Fibroblast of lung (primary cell): ENCODE data around the gene HEMK1. TPM values are rescaled to one million over a fixed set of nuclear protein-coding genes. Genes with fewer than 3 reads are reported as not detected.

ENCODE experiments used
- DNase-seq, 2 donors: peaks; one replicate each; pipeline versions ENCODE4 v3.0.0 to v3.0.0-alpha.2; 2010; ENCODE audit warnings: low read depth in 2 of 2
- H2AFZ ChIP-seq: 2 replicates; pipeline ENCODE4 v1.5.1; 2012; ENCODE audit warnings: low read length, control low read depth, inconsistent platforms
- H3K27ac ChIP-seq: 2 replicates; pipeline ENCODE4 v1.5.1; 2011; ENCODE audit warnings: low read length, control low read depth; ENCODE audit not compliant: insufficient read depth
- H3K27me3 ChIP-seq: 2 replicates; pipeline ENCODE4 v1.5.1; 2011; ENCODE audit warnings: mild to moderate bottlenecking, low read length; ENCODE audit not compliant: control insufficient read depth, insufficient read depth
- H3K36me3 ChIP-seq: 2 replicates; pipeline ENCODE4 v1.5.1; 2011; ENCODE audit warnings: low read length; ENCODE audit not compliant: control insufficient read depth, insufficient read depth
- H3K4me1 ChIP-seq: 2 replicates; pipeline ENCODE4 v1.5.1; 2011; ENCODE audit warnings: low read length; ENCODE audit not compliant: control insufficient read depth, insufficient read depth; ENCODE audit errors: extremely low read depth
- H3K4me2 ChIP-seq: 2 replicates; pipeline ENCODE4 v1.5.1; 2011; ENCODE audit warnings: low read length, control low read depth; ENCODE audit not compliant: insufficient read depth; ENCODE audit errors: extremely low read depth
- H3K4me3 ChIP-seq, 4 experiments: fragments of 200-600 bp in 1 of 4; sonication (generic) in 1 of 4; replicated peaks in 1 of 4; 2 replicates each; pipeline ENCODE4 v1.5.1; 2011 to 2016; ENCODE audit warnings: low read length in 4 of 4, low read depth in 3 of 4, mild to moderate bottlenecking in 3 of 4, control low read depth in 2 of 4, inconsistent platforms in 1 of 4, mixed read lengths in 1 of 4; ENCODE audit not compliant: insufficient read depth in 1 of 4; ENCODE audit errors: control extremely low read depth in 1 of 4
- H3K79me2 ChIP-seq: 2 replicates; pipeline ENCODE4 v1.5.1; 2012; ENCODE audit warnings: mild to moderate bottlenecking, low read length, inconsistent platforms; ENCODE audit not compliant: control insufficient read depth, insufficient read depth
- H3K9ac ChIP-seq: 2 replicates; pipeline ENCODE4 v1.5.1; 2011; ENCODE audit warnings: mild to moderate bottlenecking, low read length, control low read depth; ENCODE audit not compliant: insufficient read depth
- H3K9me3 ChIP-seq: 2 replicates; pipeline ENCODE4 v1.5.1; 2012; ENCODE audit warnings: low read depth, low read length; ENCODE audit not compliant: control insufficient read depth, insufficient read depth
- H4K20me1 ChIP-seq: 2 replicates; pipeline ENCODE4 v1.5.1; 2011; ENCODE audit warnings: low read length; ENCODE audit not compliant: control insufficient read depth, insufficient read depth; ENCODE audit errors: extremely low read depth
- CTCF ChIP-seq, 2 donors: IDR thresholded peaks in 1 of 2; conservative IDR thresholded peaks in 1 of 2; 1 replicate in 1 of 2; 2 replicates in 1 of 2; pipeline ENCODE4 v1.5.1; 2011 to 2012; ENCODE audit warnings: low read length in 2 of 2, control low read depth in 1 of 2, inconsistent platforms in 1 of 2, low read depth in 1 of 2, mild to moderate bottlenecking in 1 of 2
- EZH2 ChIP-seq: IDR thresholded peaks from 2 replicates; pipeline ENCODE4 v1.5.1; 2012; ENCODE audit warnings: low read length, control low read depth, mild to moderate bottlenecking; ENCODE audit errors: missing control alignments
- polyA plus RNA-seq, 2 donors: library from polyadenylated mRNA; depleted of rRNA in 1 of 2; stranded (reverse) in 1 of 2; unstranded in 1 of 2; fragments of >200 nt; gene quantifications; 2 replicates each; pipeline ENCODE4 v1.2.1, GENCODE V29; 2011 to 2012; ENCODE audit warnings: missing spikeins in 1 of 2
- total RNA-seq: library from RNA; depleted of rRNA; stranded (reverse); fragments of >200 nt; gene quantifications from 2 replicates; pipeline ENCODE4 v1.2.1, GENCODE V29; 2014

The HEMK1 gene
- total and polyA plus RNA-seq, 2 donors (not counting 1 experiment from before 2014, with no cell fraction given), result 8.4 to 12.7 TPM

- H3K4me3 ChIP-seq, result no peak overlapping the region
- H4K20me1 ChIP-seq, result no peaks in the 10 kb centered on the region
- no peak overlapping the region for H3K27ac ChIP-seq
- no peaks in the 10 kb centered on the region for H3K27me3 ChIP-seq
- H3K4me1 ChIP-seq, result no peaks in the 10 kb centered on the region
- no peak overlapping the region for H3K9ac ChIP-seq
- TF ChIP-seq EZH2, result no peak
- TF ChIP-seq CTCF (conservative IDR thresholded peaks at IDR 0.05 in 1 of 2, IDR thresholded peaks at IDR 0.05 in 1 of 2; ENCODE audit: low read depth in 1 of 2, low read length in 2 of 2), result peak in 1 of 2 donors; percentile 15
- no peaks in the 10 kb centered on the region for H3K9me3 ChIP-seq
- peaks cover 4% of the 10 kb centered on the region for H3K36me3 ChIP-seq
- no peaks in the 10 kb centered on the region for H3K79me2 ChIP-seq
- no peak overlapping the region for H2AFZ ChIP-seq
- DNase-seq, result no peak
- H3K4me2 ChIP-seq, result no peak overlapping the region
Measured at GRCh38 chr3:50580683-50581458, 11.5 kb downstream of the HEMK1 start.

- TF ChIP-seq EZH2 (no peak), CTCF (conservative IDR thresholded peaks at IDR 0.05 in 1 of 2, IDR thresholded peaks at IDR 0.05 in 1 of 2; ENCODE audit: low read depth in 1 of 2, low read length in 2 of 2) (no peak)
- Histone ChIP-seq H3K79me2 (no peaks in the 10 kb centered on the region), H3K4me1 (no peaks in the 10 kb centered on the region), H3K36me3 (peaks cover 4% of the 10 kb centered on the region), H3K27ac (no peak overlapping the region), H3K4me2 (no peak overlapping the region), H2AFZ (no peak overlapping the region), H3K27me3 (no peaks in the 10 kb centered on the region), H3K9ac (no peak overlapping the region), H4K20me1 (no peaks in the 10 kb centered on the region), H3K4me3 (no peak overlapping the region), H3K9me3 (no peaks in the 10 kb centered on the region)
- no peak for DNase-seq
Measured at GRCh38 chr3:50581459-50581842, 12.1 kb downstream of the HEMK1 start.

GRCh38 chr3:50582083-50582482 is 12.8 kb downstream of the HEMK1 start:
- H3K9ac ChIP-seq, result no peak overlapping the region
- no peak overlapping the region for H3K27ac ChIP-seq
- DNase-seq, result no peak
- no peaks in the 10 kb centered on the region for H4K20me1 ChIP-seq
- no peak overlapping the region for H2AFZ ChIP-seq
- no peak overlapping the region for H3K4me3 ChIP-seq
- no peaks in the 10 kb centered on the region for H3K9me3 ChIP-seq
- H3K79me2 ChIP-seq, result no peaks in the 10 kb centered on the region
- TF ChIP-seq CTCF (conservative IDR thresholded peaks at IDR 0.05 in 1 of 2, IDR thresholded peaks at IDR 0.05 in 1 of 2; ENCODE audit: low read depth in 1 of 2, low read length in 2 of 2), result no peak
- no peak for TF ChIP-seq EZH2
- H3K27me3 ChIP-seq, result no peaks in the 10 kb centered on the region
- no peaks in the 10 kb centered on the region for H3K4me1 ChIP-seq
- H3K4me2 ChIP-seq, result no peak overlapping the region
- H3K36me3 ChIP-seq, result peaks cover 2% of the 10 kb centered on the region
